ENCODE results near the gene RNF135.

DNA sequence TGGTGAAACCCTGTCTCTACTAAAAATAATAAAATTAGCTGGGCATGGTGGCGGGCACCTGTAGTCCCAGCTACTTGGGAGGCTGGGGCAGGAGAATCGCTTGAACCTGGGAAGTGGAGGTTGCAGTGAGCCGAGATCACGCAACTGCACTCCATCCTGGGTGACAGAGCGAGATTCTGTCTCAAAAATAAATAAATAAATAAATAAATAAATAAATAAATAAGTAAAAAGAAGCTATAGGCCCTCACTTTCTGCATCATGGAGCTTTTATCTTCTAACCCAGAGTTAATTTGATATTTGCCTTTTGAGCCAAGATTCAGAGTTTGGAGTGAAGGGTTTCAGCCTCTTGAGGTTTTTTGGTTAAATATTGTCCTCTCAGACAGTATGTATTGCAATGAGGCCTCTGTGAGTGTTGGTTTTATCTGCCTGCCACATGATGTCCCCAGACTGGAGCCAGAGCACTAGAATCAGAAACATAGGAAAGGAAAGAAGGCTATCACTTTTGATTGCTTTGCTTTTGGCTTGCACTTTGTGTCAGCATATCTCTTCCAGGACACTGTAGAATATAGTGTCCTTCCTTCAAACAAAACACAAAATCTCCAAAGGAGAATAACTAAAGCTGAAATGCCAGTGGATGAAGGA, 32.5 kb downstream of the RNF135 start:
- TF ChIP-seq, protein P1, sequence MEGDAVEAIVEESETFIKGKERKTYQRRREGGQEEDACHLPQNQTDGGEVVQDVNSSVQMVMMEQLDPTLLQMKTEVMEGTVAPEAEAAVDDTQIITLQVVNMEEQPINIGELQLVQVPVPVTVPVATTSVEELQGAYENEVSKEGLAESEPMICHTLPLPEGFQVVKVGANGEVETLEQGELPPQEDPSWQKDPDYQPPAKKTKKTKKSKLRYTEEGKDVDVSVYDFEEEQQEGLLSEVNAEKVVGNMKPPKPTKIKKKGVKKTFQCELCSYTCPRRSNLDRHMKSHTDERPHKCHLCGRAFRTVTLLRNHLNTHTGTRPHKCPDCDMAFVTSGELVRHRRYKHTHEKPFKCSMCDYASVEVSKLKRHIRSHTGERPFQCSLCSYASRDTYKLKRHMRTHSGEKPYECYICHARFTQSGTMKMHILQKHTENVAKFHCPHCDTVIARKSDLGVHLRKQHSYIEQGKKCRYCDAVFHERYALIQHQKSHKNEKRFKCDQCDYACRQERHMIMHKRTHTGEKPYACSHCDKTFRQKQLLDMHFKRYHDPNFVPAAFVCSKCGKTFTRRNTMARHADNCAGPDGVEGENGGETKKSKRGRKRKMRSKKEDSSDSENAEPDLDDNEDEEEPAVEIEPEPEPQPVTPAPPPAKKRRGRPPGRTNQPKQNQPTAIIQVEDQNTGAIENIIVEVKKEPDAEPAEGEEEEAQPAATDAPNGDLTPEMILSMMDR (IDR thresholded peaks at IDR 0.05): no peak
- no peak for TF ChIP-seq POLR2A (IDR thresholded peaks at IDR 0.05)
